SU-DHL-6 (cell line): Measurements from ENCODE around the gene TNNT2.

ENCODE experiments used
- H2AFZ ChIP-seq: fragments of 200-600 bp; sonication (generic); 2 replicates; pipeline ENCODE4 v1.6.1; 2014; ENCODE audit warnings: low read depth, mild to moderate bottlenecking, moderate library complexity, mixed read lengths, antibody characterized with exemption, low read length; ENCODE audit not compliant: severe bottlenecking
- H3F3A ChIP-seq: fragments of 200-600 bp; shearing (Covaris generic); 2 replicates; pipeline ENCODE4 v1.6.0; 2016; ENCODE audit warnings: antibody characterized with exemption, mild to moderate bottlenecking; ENCODE audit not compliant: insufficient read depth
- H3K27ac ChIP-seq: fragments of 200-600 bp; sonication (generic); 2 replicates; pipeline ENCODE4 v1.5.1; 2016; ENCODE audit warnings: low read depth, mild to moderate bottlenecking, low read length, moderate library complexity, mixed read lengths
- H3K27me3 ChIP-seq: fragments of 200-600 bp; sonication (generic), shearing (Covaris generic); 2 replicates; pipeline ENCODE4 v1.6.0; 2014; ENCODE audit warnings: mild to moderate bottlenecking, low read length
- H3K36me3 ChIP-seq: fragments of 200-600 bp; sonication (generic); 2 replicates; pipeline ENCODE4 v1.6.1; 2014; ENCODE audit warnings: mild to moderate bottlenecking, low read length, mixed read lengths
- H3K4me2 ChIP-seq: fragments of 300-600, 200-600 bp; shearing (Covaris generic), sonication (generic); 2 replicates; pipeline ENCODE4 v1.6.0; 2014; ENCODE audit warnings: low read length, low read depth, mild to moderate bottlenecking; ENCODE audit not compliant: poor library complexity, severe bottlenecking
- H3K4me3 ChIP-seq: fragments of 200-600 bp; sonication (generic); 2 replicates; pipeline ENCODE4 v1.5.1; 2014; ENCODE audit warnings: antibody characterized with exemption, low read length, mild to moderate bottlenecking, mixed read lengths; ENCODE audit not compliant: insufficient read depth, poor library complexity, severe bottlenecking
- H3K79me2 ChIP-seq: fragments of 200-600 bp; sonication (generic); 2 replicates; pipeline ENCODE4 v1.6.1; 2014; ENCODE audit warnings: mild to moderate bottlenecking, low read length, moderate library complexity; ENCODE audit not compliant: insufficient read depth
- H3K9ac ChIP-seq: fragments of 200-600 bp; sonication (generic); 2 replicates; pipeline ENCODE4 v1.7.0; 2014; ENCODE audit warnings: mild to moderate bottlenecking, low read length
- H3K9me2 ChIP-seq: fragments of 200-600 bp; sonication (generic); replicated peaks from 2 replicates; pipeline ENCODE4 v1.6.1; 2014; ENCODE audit warnings: low read length; ENCODE audit not compliant: insufficient read depth
- H3K9me3 ChIP-seq: fragments of 200-600 bp; sonication (generic); 2 replicates; pipeline ENCODE4 v1.6.1; 2014; ENCODE audit warnings: low read length, mixed read lengths; ENCODE audit not compliant: insufficient read depth
- H4K20me1 ChIP-seq: fragments of 200-600 bp; sonication (generic); 2 replicates; pipeline ENCODE4 v1.6.1; 2014; ENCODE audit warnings: low read depth, mild to moderate bottlenecking, antibody characterized with exemption, low read length, moderate library complexity, mixed read lengths
- CTCF ChIP-seq: fragments of 200-600 bp; sonication (generic); IDR thresholded peaks from one replicate; pipeline ENCODE4 v1.5.1; 2017; ENCODE audit warnings: antibody characterized with exemption, mild to moderate bottlenecking, low read length, moderate library complexity; ENCODE audit not compliant: insufficient read depth, poor library complexity, severe bottlenecking
- EZH2phosphoT487 ChIP-seq: fragments of 200-600 bp; sonication (generic), shearing (Covaris generic); conservative IDR thresholded peaks from 2 replicates; pipeline ENCODE4 v1.6.1; 2018; ENCODE audit warnings: mild to moderate bottlenecking, antibody characterized with exemption, low read length, moderate library complexity, mixed read lengths

The TNNT2 gene

DNA sequence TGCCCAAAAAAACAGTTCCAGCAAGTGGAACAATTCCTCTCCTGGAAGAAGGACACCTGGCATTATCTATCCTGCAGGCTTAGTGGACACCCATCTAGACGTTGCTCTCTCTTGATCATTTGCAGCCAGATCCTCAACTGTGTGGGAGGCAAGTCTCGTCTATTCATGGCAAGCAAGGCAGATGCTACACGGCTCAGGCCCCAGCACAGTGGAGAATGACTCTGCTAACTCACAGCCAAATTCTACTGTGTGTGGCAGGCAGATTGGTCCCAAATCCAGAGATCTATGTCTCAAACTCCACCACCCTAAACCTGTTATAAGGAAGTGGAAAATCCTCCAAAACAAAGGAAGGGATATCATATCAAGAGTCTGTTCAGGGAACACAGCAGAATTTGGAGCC, 7.0 kb downstream of the TNNT2 start:
- no peak overlapping the region for H3K27ac ChIP-seq
- no peaks in the 10 kb centered on the region for H3K79me2 ChIP-seq
- no peaks in the 10 kb centered on the region for H3K36me3 ChIP-seq
- no peaks in the 10 kb centered on the region for H3K9me3 ChIP-seq
- H4K20me1 ChIP-seq, result no peaks in the 10 kb centered on the region
- H3K4me2 ChIP-seq, result no peak overlapping the region
- H3F3A ChIP-seq, result no peaks in the 10 kb centered on the region
- no peak overlapping the region for H2AFZ ChIP-seq
- no peaks in the 10 kb centered on the region for H3K9me2 ChIP-seq
- no peak overlapping the region for H3K4me3 ChIP-seq
- no peak for TF ChIP-seq EZH2phosphoT487
- TF ChIP-seq CTCF, result no peak
- no peaks in the 10 kb centered on the region for H3K27me3 ChIP-seq
- no peak overlapping the region for H3K9ac ChIP-seq

DNA sequence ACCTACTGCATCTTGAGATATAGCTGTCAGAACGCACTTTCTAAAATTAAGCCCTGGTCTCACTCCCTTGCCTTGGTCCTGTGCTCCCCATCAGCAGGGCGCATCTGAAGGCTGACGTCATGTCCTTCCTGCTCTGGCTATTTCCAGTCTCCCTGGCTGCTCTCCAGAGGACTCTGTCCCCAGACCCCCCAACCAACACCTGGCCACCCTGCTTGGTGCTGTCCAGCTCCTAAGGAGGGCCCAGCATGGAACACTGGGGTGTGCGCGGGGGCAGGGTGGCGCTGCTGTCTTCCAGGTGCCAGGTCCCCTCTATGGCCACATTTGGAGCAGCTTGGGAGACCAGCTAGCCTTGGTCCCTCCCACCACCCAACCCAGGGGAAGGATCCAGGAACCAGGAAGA, 8.3 kb downstream of the TNNT2 start:
- H3K9me3 ChIP-seq, result no peaks in the 10 kb centered on the region
- H3K36me3 ChIP-seq, result no peaks in the 10 kb centered on the region
- no peak overlapping the region for H3K4me3 ChIP-seq
- no peaks in the 10 kb centered on the region for H3K9me2 ChIP-seq
- H2AFZ ChIP-seq, result no peak overlapping the region
- H3K4me2 ChIP-seq, result no peak overlapping the region
- H3K9ac ChIP-seq, result no peak overlapping the region
- no peak overlapping the region for H3K27ac ChIP-seq
- H3K79me2 ChIP-seq, result no peaks in the 10 kb centered on the region
- H3F3A ChIP-seq, result no peaks in the 10 kb centered on the region
- no peaks in the 10 kb centered on the region for H3K27me3 ChIP-seq
- H4K20me1 ChIP-seq, result no peaks in the 10 kb centered on the region
- TF ChIP-seq CTCF (no peak), EZH2phosphoT487 (no peak)

DNA sequence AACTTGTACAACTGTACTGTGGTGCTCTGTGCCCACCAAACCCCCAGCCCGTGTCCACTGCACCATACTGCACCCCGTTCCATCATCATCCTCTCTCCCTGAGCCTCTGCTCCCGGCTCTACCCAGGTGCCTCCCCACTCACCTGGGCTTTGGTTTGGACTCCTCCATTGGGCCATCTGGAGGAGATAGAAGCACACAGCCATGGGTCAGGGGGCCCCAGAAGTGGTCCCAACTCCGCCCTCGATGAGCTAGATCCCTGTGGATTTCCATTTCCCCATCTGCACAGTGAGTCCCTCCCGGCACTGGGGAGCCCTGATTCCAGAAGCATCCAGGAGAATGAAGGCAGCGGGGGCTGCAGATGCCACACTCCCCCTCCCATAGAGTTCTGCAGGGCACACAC, 10.8 kb downstream of the TNNT2 start:
- Histone ChIP-seq H3K9me2 (no peaks in the 10 kb centered on the region), H3K27me3 (no peaks in the 10 kb centered on the region), H3K4me3 (no peak overlapping the region), H3K79me2 (no peaks in the 10 kb centered on the region), H2AFZ (no peak overlapping the region), H3K4me2 (no peak overlapping the region), H4K20me1 (no peaks in the 10 kb centered on the region), H3F3A (no peaks in the 10 kb centered on the region), H3K36me3 (no peaks in the 10 kb centered on the region), H3K9me3 (no peaks in the 10 kb centered on the region), H3K9ac (no peak overlapping the region), H3K27ac (no peak overlapping the region)
- TF ChIP-seq CTCF (no peak), EZH2phosphoT487 (no peak)

- Histone ChIP-seq H3K9ac (no peak overlapping the region), H3K79me2 (no peaks in the 10 kb centered on the region), H3K9me2 (no peaks in the 10 kb centered on the region), H3K27ac (no peak overlapping the region), H3K36me3 (no peaks in the 10 kb centered on the region), H4K20me1 (no peaks in the 10 kb centered on the region), H3K9me3 (no peaks in the 10 kb centered on the region), H2AFZ (no peak overlapping the region), H3K4me3 (no peak overlapping the region), H3K27me3 (no peaks in the 10 kb centered on the region), H3K4me2 (no peak overlapping the region), H3F3A (no peaks in the 10 kb centered on the region)
- TF ChIP-seq EZH2phosphoT487 (no peak), CTCF (no peak)
Measured at GRCh38 chr1:201365251-201365650, 12.2 kb downstream of the TNNT2 start.
